ENCODE results near the gene CHST15.

CHST15 gene

GRCh38 chr10:124007773-124008145, 85.6 kb downstream of the CHST15 start:
- no peak for DNase-seq

GRCh38 chr10:124007102-124007772, 86.2 kb downstream of the CHST15 start:
- DNase-seq: peak; percentile 29

DNA sequence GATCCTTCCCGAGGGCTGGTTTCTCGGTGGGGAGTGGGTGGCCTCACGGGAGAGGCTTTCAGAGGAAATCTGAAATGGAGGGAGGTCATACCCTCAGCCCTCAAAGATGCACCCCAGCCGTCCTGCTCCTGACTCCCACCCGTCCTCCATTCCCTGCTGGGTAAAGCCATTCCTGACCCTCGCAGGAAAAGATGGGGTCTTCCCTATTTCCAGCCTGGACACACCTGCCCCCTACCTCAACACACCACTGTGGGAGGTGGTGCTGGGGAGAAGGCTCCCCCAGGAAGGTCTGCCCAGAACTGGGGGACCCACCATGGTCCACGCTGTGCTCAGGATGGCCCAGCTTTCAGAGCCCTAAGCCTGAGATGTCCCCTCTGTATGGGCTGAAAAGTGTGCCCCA, 86.9 kb downstream of the CHST15 start:
- DNase-seq: no peak

- peak; percentile 84 for DNase-seq
Observed at GRCh38 chr10:124005991-124006392, 87.4 kb downstream of the CHST15 start.

GRCh38 chr10:124005091-124005490, 88.3 kb downstream of the CHST15 start:
- no peak for DNase-seq

DNA sequence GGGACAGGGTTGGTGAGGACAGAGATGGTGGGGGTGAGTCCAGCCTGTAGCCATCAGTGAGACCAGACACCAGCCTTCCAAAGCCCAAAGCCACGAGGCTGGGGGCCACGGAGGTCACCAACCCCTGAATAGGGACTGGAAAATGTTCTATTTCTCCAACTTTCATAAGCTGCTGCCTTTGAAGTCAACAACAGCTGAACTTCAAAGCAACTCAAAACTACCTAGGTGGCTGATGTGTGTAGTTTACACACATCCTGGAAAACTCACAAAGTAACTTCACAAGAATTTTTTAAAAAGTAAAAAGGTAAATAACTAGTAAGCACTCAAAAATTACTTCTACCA, 88.8 kb downstream of the CHST15 start:
- no peak for DNase-seq

GRCh38 chr10:124003871-124004662, 89.3 kb downstream of the CHST15 start:
- no peak for DNase-seq

GRCh38 chr10:124003481-124003870, 89.9 kb downstream of the CHST15 start:
- no peak for DNase-seq

GRCh38 chr10:124003070-124003419, 90.4 kb downstream of the CHST15 start:
- DNase-seq: no peak

- no peak for DNase-seq
Observed at GRCh38 chr10:124002391-124003069, 90.9 kb downstream of the CHST15 start.

DNA sequence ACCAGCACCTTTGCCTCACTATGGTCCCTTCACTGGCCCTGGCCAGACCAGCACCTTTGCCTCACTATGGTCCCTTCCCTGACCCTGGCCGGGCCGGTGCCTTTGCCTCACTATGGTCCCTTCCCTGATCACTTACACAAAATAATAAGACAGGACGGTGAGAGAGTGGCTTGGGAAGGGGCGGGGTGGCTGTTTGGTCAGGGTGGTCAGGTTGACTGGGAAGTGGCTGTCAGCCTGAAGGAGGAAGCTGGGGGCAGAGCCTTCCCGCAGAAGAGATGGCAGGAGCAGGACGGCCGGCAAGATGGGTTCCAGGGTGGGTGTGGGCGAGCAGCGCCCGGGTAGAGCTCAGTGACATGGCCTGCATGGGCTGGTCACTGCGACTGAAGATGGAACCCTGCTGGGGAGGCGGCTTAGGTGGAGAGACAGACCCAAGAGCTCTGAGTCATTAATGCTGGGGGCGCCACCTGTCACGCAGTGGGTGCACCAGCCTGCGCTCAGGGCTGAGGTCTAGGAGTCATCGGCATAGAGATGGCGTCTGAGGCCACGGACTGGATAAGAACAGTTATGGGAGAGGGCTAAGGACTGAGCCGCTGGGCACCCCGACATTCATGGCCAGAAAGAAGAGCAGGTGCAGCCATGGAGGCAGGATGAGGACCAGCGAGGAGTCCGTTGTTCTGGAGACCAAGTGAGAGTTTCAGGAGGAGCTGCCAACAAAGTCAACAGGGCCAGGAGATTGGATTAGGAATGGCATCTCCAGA, 91.8 kb downstream of the CHST15 start:
- no peak for DNase-seq

GRCh38 chr10:124000792-124001201, 92.6 kb downstream of the CHST15 start:
- no peak for DNase-seq

DNA sequence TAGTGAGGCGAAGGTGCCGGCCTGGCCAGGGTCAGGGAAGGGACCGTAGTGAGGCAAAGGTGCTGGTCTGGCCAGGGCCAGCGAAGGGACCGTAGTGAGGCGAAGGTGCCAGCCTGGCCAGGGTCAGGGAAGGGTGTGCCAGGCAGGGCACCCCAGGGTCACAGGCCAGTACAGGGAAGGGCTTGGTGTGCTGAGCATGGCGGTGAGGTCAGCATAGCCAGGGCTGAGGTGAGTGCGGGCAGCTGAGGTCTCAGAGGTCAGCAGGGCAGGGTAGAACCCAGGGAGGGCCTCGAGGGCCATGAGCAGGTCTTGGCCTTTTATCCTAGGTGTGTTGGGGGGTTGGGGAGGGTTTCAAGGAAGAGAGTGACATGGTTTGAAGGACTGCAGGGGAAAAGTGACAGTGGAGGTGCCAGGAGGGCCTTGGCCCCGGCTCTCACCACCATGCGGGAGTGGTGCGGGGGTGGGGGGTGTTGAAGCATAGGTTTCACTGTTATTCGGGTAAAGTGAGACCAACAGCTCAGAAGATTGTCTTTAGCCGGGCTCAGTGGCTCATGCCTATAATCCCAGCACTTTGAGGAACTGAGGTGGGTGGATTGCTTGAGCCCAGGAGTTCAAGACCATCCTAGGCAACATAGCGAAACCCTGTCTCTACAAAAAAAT, 93.3 kb downstream of the CHST15 start:
- DNase-seq: no peak

- no peak for DNase-seq
Observed at GRCh38 chr10:123999261-123999660, 94.1 kb downstream of the CHST15 start.

GRCh38 chr10:123998197-123999141, 94.9 kb downstream of the CHST15 start:
- no peak for DNase-seq

- DNase-seq: no peak
Observed at GRCh38 chr10:123997486-123998196, 95.8 kb downstream of the CHST15 start.

- no peak for DNase-seq
Observed at GRCh38 chr10:123997013-123997412, 96.4 kb downstream of the CHST15 start.

GRCh38 chr10:123996302-123996701, 97.1 kb downstream of the CHST15 start:
- no peak for DNase-seq

DNA sequence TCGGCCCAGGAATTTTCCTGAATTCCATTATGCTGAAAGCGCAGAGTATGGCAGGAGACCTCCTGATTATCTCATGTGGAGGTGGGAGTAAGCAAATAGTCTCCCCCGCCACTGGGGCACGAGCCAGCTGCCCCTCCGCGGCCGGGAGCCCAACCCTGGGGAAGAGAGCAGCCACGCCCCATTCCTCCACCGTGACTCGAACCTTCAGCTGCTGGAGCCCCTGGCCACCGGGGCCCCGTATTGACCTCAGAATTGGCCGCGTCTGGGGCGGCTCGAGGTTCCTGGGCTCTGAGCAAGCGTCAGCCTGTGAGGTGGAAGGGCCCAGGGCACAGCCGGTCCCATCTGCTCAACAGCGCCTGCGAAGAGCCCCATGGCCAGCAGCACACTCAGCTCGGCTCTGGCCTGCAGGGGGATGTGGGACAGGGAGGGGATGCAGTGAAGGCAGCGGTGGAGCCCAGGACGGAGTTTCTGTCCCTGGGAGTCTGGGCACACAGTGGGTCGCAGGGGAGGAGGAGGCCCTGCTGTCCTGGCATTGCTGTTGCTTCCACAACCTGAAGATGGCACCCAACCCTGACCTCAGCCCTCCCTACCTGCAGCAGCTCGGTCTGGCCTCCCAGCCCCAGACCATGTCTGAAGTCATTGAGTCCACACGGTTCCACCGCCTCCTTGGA, 97.8 kb downstream of the CHST15 start:
- DNase-seq: peak; percentile 42

- DNase-seq: no peak
Observed at GRCh38 chr10:123995082-123995460, 98.3 kb downstream of the CHST15 start.
